Mesenteric fat pad (tissue), 1 donor: ENCODE measurements around the gene RHBDL3. TPM values are rescaled to one million over a fixed set of nuclear protein-coding genes. Genes with fewer than 3 reads are reported as not detected.

Source experiments
- DNase-seq: peaks from one replicate; pipeline ENCODE4 v3.0.0-alpha.2; 2020; ENCODE audit warnings: low spot score
- microRNA-seq: library from miRNA; unstranded; fragments of <30 nt; microRNA quantifications from one replicate; pipeline ENCODE4 v1.2.0, GENCODE V29; 2020; ENCODE audit warnings: borderline number of aligned reads
- total RNA-seq: library from RNA; stranded (reverse); fragmentation: NEBNext Ultra II Directional; extraction: Animal tissue kit (Norgen Biotek cat#: 25700); gene quantifications from one replicate; pipeline ENCODE4 v1.2.1, GENCODE V29; 2021
- donor health status: DM: yes; HTN: yes; CAD: no.

The RHBDL3 gene
- total RNA-seq, 1 donor from 2014 or later = 0.87 TPM

DNA sequence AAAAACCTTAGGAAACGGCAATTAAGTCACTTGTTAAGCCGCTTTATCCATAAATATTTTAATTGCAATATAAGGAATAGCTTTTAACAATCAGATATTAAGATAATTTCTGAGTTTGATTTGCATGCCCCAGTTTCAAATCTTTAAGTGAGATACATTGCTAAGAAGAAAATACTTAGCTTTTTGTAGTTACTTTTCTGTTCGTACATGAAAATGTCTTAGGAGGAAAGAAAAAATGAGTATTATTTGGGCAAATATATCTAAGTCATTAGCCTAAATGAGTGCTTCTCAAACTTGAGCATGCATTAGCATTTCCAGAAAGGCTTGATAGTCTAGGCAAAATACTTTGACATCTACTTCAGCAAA is 90.7 kb downstream of the RHBDL3 start:
- no peak for DNase-seq

DNA sequence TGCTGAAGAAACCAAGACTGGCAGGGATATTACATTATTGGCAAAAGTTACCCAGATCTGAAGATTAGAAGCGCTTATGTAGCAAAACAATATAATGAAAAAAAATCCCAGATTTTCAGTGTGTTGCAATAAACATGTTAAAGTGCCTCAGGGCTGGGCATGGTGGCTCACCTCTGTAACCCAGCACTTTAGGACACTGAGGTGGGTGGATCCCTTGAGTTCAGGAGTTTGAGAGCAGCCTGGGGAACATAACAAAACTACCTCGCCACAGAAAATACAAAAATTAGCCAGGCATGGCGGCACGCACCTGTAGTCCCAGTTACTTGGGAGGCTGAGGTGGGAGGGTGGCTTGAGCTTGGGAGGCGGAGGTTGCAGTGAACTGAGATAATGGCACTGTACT is 91.1 kb downstream of the RHBDL3 start:
- DNase-seq = no peak

DNA sequence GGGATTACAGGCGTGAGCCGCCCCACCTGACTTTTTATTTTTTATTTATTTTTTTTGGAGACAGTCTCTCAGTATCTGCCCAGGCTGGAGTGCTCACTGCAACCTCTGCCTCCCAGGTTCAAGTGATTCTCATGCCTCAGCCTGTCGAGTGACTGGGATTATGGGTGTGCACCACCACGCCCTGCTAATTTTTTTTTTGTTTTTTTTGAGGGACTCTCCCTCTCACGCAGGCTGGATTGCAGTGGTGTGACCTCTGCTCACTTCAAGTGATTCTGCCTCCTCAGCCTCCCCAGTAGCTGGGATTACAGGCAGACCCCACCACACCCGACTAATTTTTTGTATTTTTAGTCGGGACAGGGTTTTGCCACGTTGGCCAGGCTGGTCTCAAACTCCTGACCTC is 92.0 kb downstream of the RHBDL3 start:
- no peak for DNase-seq

DNA sequence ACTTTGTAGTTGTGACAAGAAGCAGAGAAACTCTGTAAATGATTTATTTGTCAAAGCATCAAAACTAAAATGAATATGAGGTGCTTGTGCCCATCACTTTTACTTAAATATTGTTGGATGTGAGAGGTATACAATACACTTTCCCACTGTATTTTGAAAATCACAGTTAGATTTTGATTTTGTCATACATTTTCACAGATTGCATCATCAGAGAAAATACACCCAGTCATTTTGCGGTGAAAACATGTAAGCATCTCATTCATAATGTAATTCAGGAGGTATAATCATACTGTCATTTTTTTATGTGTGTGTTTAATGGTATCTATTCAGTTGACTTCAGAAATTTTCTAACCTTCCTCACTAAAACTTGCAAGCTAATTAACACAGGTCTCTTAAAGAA is 95.6 kb downstream of the RHBDL3 start:
- no peak for DNase-seq

DNA sequence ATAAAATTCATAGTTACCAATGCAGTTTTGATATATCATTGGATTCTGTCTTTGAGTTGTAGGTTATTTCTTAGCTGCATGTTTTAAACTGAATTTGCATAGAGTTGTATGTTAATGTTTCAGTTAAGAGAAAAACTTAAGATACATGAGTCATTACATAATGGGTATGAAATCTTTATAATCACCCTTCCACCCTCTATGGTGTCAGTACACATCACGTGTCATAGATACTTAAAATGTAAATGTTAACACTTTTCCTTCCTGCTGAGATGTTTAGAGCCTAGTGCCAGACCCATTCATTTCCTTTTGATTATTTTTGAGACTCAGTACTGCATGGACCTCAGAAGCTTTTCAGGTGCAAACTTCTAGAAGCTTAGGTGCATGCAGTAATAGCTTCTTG is 104.8 kb downstream of the RHBDL3 start:
- no peak for DNase-seq

Small RNA genes within 50 kb of the gene (microRNA-seq; reads per million reads assigned to microRNA genes)
- not detected for gene MIR632

Other genes with a start within 250 kb of the RHBDL3 start
- 33.2 TPM for gene RHOT1, start 123.3 kb upstream of the RHBDL3 start, total RNA-seq
- 8.6 TPM for gene C17orf75, start 76.3 kb downstream of the RHBDL3 start, total RNA-seq
- gene ZNF207, start 84.3 kb downstream of the RHBDL3 start, total RNA-seq = 157 TPM
- gene PSMD11, start 178.7 kb downstream of the RHBDL3 start, total RNA-seq = 104 TPM
- 1.8 TPM for gene CDK5R1, start 221.2 kb downstream of the RHBDL3 start, total RNA-seq